Cerebellar nuclear complex (tissue), 1 donor: ENCODE measurements around the gene NADK2.
"Not testable (repeated sequence)": the region's sequence is repeated elsewhere in the genome, so short reads cannot be mapped to it uniquely, and the experiment has no call there.

Experiments used
- DNase-seq, 2 experiments: peaks; one replicate each; lab custom pipeline; 2025; lab: John Stamatoyannopoulos, UW

Gene NADK2

GRCh38 chr5:36206913-36207312, 34.8 kb downstream of the NADK2 start:
- no peak for DNase-seq

GRCh38 chr5:36205329-36205728, 36.4 kb downstream of the NADK2 start:
- DNase-seq, result no peak

- DNase-seq, result no peak
Observed at GRCh38 chr5:36202521-36202961, 39.2 kb downstream of the NADK2 start.

- no peak for DNase-seq
Observed at GRCh38 chr5:36200513-36200912, 41.2 kb downstream of the NADK2 start.

- DNase-seq, result no peak
Observed at GRCh38 chr5:36199620-36200019, 42.1 kb downstream of the NADK2 start.

- not testable (repeated sequence) for DNase-seq
Observed at GRCh38 chr5:36198783-36199182, 42.9 kb downstream of the NADK2 start.

DNA sequence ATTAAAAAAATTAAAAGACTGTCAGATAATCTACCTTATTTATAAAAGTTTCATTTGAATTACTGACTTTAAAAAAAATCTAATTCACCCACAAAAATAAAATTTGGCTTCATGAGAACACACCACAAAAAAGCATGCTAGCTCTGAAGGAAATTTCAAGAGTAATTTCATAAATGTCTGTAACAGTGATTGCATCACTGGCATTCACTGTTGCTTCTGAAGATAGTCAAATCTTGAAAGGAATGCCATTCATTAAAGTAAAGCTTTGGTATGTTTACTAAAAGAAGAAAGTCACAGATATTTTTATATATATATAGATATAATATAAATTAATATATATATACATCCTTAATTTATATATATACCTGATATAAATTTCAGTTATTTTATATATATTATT, 43.4 kb downstream of the NADK2 start:
- no peak for DNase-seq

- DNase-seq, result no peak
Observed at GRCh38 chr5:36193746-36194145, 48.0 kb downstream of the NADK2 start.

DNA sequence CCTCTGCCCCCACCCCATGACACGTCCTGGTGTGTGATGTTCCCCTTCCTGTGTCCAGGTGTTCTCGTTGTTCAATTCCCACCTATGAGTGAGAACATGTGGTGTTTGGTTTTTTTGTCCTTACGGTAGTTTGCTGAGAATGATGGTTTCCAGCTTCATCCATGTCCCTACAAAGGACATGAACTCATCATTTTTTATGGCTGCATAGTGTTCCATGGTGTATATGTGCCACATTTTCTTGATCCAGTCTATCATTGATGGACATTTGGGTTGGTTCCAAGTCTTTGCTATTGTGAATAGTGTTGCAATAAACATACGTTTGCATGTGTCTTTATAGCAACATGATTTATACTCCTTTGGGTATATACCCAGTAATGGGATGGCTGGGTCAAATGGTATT, 57.3 kb downstream of the NADK2 start:
- DNase-seq, result not testable (repeated sequence)

DNA sequence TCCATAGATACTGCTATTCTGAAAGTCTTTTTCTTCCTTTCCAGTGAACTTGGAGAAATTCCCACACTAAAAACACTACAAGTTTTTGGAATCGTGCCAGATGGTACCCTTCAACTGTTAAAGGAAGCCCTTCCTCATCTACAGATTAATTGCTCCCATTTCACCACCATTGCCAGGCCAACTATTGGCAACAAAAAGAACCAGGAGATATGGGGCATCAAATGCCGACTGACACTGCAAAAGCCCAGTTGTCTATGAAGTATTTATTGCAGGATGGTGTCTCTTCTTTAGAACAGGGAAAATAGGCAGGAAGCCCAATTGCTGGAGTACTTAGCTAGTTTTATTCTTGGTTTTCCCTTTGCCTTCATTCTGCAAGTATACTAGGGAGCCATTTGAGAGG, 60.0 kb downstream of the NADK2 start:
- DNase-seq, result no peak

GRCh38 chr5:36180556-36181350, 61.0 kb downstream of the NADK2 start:
- no peak for DNase-seq

GRCh38 chr5:36179950-36180349, 61.8 kb downstream of the NADK2 start:
- no peak for DNase-seq

- no peak for DNase-seq
Observed at GRCh38 chr5:36178524-36178890, 63.2 kb downstream of the NADK2 start.

DNA sequence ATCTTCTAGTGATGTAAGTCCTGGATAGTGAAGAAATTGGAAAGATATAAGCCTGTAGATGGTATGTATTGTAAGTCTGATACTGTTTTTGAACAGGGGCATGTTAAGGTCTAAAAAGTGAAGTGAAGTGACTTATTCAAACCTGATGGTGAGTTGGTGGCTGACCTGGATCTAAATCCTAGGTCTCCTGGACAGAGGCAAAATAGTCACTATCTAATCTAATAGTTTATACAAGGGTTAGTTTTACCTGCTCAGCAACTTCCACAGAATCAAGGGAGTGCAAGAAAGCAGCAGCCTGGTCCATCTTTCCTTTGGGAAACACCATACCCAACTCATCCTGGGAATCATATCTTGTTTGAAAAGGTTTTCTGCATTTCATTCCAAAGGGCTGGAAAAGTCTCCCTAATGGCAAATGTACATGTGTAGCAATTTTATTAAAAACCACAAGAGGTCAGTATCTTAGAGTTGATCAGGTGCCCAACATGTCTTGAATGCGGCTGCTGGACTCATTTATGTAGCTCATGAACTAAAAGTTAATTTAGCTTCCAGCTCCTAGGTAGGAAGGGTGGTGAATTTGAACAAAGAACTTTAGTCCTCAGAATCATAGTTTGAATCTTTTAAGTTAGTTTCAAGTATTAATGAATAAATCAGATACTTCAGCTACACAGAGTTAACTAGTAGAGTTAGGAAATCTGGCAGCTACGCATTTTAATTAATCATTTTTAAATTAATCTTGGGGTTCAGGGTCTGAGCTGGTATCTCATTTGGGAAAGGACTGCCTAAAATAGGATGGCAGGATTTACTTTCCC, 63.8 kb downstream of the NADK2 start:
- no peak for DNase-seq

DNA sequence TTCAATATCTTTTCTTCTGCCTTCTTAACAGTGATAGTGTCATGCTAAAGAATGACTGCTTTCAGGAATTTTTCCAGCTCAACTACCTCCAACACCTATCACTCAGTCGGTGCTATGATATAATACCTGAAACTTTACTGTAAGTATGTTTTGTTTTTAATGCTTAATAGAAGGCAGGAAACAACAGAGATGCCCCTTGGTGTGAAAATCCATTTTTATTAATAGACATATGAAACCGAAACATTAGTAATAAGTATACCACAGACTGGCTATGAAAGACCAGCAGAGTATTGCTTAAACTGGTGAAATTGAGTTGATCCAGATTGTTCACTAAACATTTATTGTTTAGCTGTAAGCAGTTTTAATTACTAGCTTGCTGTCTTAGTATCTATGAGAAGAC, 64.6 kb downstream of the NADK2 start:
- DNase-seq, result no peak

- DNase-seq, result no peak
Observed at GRCh38 chr5:36175043-36175442, 66.7 kb downstream of the NADK2 start.

DNA sequence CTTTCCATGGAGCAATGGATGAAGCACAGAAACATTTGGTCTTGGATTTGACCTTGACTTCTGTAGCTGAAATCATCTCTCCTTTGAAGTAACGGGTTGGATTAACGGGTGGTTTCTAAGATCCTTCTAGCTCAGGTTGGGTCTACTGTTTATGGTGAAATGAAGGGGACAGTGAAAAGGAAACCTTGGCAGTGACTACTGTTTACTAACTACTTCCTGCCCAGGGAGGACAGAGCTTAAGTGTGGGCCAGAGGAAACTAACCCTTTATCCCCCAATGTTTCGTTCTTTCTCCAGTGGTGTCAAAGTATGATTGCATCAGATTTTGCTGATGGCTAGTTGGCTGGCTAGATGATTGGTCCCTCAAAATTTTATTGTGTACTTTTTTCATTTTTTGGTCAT, 67.6 kb downstream of the NADK2 start:
- no peak for DNase-seq

- no peak for DNase-seq
Observed at GRCh38 chr5:36173426-36173825, 68.3 kb downstream of the NADK2 start.

DNA sequence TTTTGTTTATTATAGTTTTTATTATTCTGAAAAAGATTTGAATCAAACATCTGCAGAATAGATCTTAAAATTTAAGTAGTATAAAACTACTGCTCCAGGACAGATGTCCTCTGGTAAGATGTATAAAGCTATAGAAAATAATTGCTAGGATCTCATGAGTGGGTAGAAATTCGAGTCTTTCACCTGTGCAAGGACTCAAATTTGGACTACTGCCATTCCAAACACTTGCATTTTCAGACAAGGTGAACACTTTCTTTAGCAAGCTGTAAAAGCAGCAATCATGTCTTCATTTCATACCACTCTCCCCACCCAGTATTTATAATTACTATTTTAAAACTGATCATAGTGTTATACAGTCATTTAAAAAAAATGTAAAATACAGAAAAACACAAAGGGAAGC, 69.1 kb downstream of the NADK2 start:
- no peak for DNase-seq

GRCh38 chr5:36170832-36171424, 70.8 kb downstream of the NADK2 start:
- no peak for DNase-seq

GRCh38 chr5:36168737-36169136, 73.0 kb downstream of the NADK2 start:
- no peak for DNase-seq

DNA sequence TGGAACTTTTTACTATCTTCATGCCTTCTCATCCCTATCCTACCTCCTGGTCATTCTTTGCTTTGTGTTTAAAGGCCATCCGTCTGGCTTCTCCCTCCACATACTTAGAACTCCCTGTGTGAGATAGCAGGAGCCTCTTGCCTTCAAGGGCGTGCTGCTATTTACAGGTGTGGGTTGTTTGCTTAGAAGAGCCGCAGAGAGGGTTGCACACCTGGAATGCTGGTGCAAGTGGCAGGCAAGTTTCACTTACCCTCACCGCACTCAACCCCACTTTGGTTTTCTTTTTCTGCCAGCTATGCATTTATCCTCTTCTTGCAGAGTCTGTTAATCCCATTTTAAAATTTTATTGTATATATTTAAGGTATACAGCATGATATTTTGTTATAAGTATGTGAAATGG, 77.3 kb downstream of the NADK2 start:
- no peak for DNase-seq
